HL-60/S4 treated with retinoic acid at 250 ng/mL for 4 days and 3 days (cell line): ENCODE measurements around the gene EPB41L2.
"Not testable (repeated sequence)": the region's sequence is repeated elsewhere in the genome, so short reads cannot be mapped to it uniquely, and the experiment has no call there.

Source experiments
- in situ Hi-C: fragments of 300-500 bp; cut with MboI; formaldehyde crosslinking; loops from 2 replicates; pipeline ENCODE4 v1.7.0; 2022; ENCODE audit warnings: low sequenced_read_pairs

The EPB41L2 gene

GRCh38 chr6:130920969-130921368 lies 142.1 kb downstream of the EPB41L2 start:
- in situ Hi-C loops: no loop called here

GRCh38 chr6:130918171-130918570 lies 144.9 kb downstream of the EPB41L2 start:
- in situ Hi-C loops: no loop called here

GRCh38 chr6:130915606-130916005 lies 147.4 kb downstream of the EPB41L2 start:
- in situ Hi-C loops: not testable (repeated sequence)

GRCh38 chr6:130913120-130913519 lies 149.9 kb downstream of the EPB41L2 start:
- in situ Hi-C loops: no loop called here

GRCh38 chr6:130912434-130912833 lies 150.6 kb downstream of the EPB41L2 start:
- in situ Hi-C loops: no loop called here

- in situ Hi-C loops: no loop called here
Observed at GRCh38 chr6:130908958-130909357, 154.1 kb downstream of the EPB41L2 start.

GRCh38 chr6:130908188-130908587 lies 154.9 kb downstream of the EPB41L2 start:
- in situ Hi-C loops: no loop called here

- in situ Hi-C loops: no loop called here
Observed at GRCh38 chr6:130907687-130908086, 155.4 kb downstream of the EPB41L2 start.

- in situ Hi-C loops: no loop called here
Observed at GRCh38 chr6:130906736-130907381, 156.2 kb downstream of the EPB41L2 start.

- in situ Hi-C loops: no loop called here
Observed at GRCh38 chr6:130903602-130904001, 159.4 kb downstream of the EPB41L2 start.

- in situ Hi-C loops: no loop called here
Observed at GRCh38 chr6:130903007-130903406, 160.0 kb downstream of the EPB41L2 start.

GRCh38 chr6:130900913-130901312 lies 162.1 kb downstream of the EPB41L2 start:
- in situ Hi-C loops: no loop called here

GRCh38 chr6:130896249-130896648 lies 166.8 kb downstream of the EPB41L2 start:
- in situ Hi-C loops: loop anchor here (25.0 kb wide), 2 partner anchors 216 to 641 kb away; no protein-coding TSS in a partner anchor

- in situ Hi-C loops: loop anchor here (25.0 kb wide), 2 partner anchors 217 to 642 kb away; no protein-coding TSS in a partner anchor
Observed at GRCh38 chr6:130895516-130895915, 167.5 kb downstream of the EPB41L2 start.

- in situ Hi-C loops: loop anchor here (25.0 kb wide), 2 partner anchors 219 to 644 kb away; no protein-coding TSS in a partner anchor
Observed at GRCh38 chr6:130893766-130894165, 169.3 kb downstream of the EPB41L2 start.

- in situ Hi-C loops: loop anchor here (25.0 kb wide), 2 partner anchors 219 to 644 kb away; no protein-coding TSS in a partner anchor
Observed at GRCh38 chr6:130893277-130893676, 169.8 kb downstream of the EPB41L2 start.

GRCh38 chr6:130890521-130890971 lies 172.5 kb downstream of the EPB41L2 start:
- in situ Hi-C loops: loop anchor here (25.0 kb wide), 2 partner anchors 222 to 647 kb away; no protein-coding TSS in a partner anchor

- in situ Hi-C loops: loop anchor here (25.0 kb wide), 2 partner anchors 223 to 648 kb away; no protein-coding TSS in a partner anchor
Observed at GRCh38 chr6:130889423-130889822, 173.6 kb downstream of the EPB41L2 start.

- in situ Hi-C loops: loop anchor here (25.0 kb wide), 2 partner anchors 224 to 649 kb away; no protein-coding TSS in a partner anchor
Observed at GRCh38 chr6:130888246-130888645, 174.8 kb downstream of the EPB41L2 start.

- in situ Hi-C loops: loop anchor here (25.0 kb wide), 2 partner anchors 225 to 650 kb away; no protein-coding TSS in a partner anchor
Observed at GRCh38 chr6:130886966-130887365, 176.1 kb downstream of the EPB41L2 start.

- in situ Hi-C loops: loop anchor here (25.0 kb wide), 2 partner anchors 227 to 652 kb away; no protein-coding TSS in a partner anchor
Observed at GRCh38 chr6:130885392-130886192, 177.5 kb downstream of the EPB41L2 start.
